ENCODE measurements around the gene CNKSR3. TPM values are rescaled to one million over a fixed set of nuclear protein-coding genes. Genes with fewer than 3 reads are reported as not detected.

CNKSR3 gene
- total and polyA plus RNA-seq, 2 of the 8 experiments (the other 6 are each of a cell fraction or from before 2014, with no cell fraction given), result 1.2 to 6.2 TPM

DNA sequence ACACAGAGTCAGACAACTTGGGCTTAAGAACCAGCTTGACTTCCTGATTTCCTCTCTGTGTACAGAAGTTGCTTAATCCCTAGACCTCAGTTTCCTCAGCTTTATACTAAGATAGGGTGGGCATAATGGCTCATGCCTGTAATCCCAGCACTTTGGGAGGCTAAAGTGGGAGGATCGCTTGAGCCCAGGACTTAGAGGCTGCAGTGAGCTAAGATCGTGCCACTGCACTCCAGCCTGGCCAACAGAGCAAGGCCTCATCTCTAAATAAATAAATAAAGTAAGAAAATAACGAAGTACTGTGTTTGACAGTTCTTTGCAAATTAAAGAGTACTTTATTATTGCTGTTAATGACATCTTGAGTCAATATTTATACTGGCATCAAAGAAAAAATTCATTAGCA, 41.7 kb downstream of the CNKSR3 start:
- no peak overlapping the region for H3K4ac ChIP-seq (replicated peaks; ENCODE audit: insufficient read length, low read depth, low read length)
- no peaks in the 10 kb centered on the region for H4K20me1 ChIP-seq (replicated peaks in 1 of 2; ENCODE audit: control insufficient read depth in 1 of 2, insufficient read depth in 2 of 2, low read length in 2 of 2)
- H2BK15ac ChIP-seq (ENCODE audit: low read length), result no peak overlapping the region
- no peaks in the 10 kb centered on the region for H3K4me1 ChIP-seq (replicated peaks in 1 of 4; ENCODE audit: control insufficient read depth in 3 of 4, insufficient read depth in 4 of 4, low read length in 3 of 4)
- H2BK20ac ChIP-seq (ENCODE audit: low read length), result no peak overlapping the region
- H3K79me1 ChIP-seq (ENCODE audit: low read depth, low read length), result 0 out of 2 replicates have a peak, but pooled peaks cover 2% of the 10 kb centered on the region
- H3K23ac ChIP-seq (ENCODE audit: insufficient read length), result no peak overlapping the region
- no peak overlapping the region for H4K8ac ChIP-seq (ENCODE audit: extremely low read depth, insufficient read depth, low read length)
- H3K27me3 ChIP-seq (replicated peaks in 1 of 4; ENCODE audit: control insufficient read depth in 3 of 4, extremely low read depth in 1 of 4, insufficient read depth in 3 of 4, low read length in 3 of 4), result no peaks in the 10 kb centered on the region
- no peak overlapping the region for H3K14ac ChIP-seq (ENCODE audit: insufficient read length)
- FAIRE-seq, result no peak
- CTCF ChIA-PET (ENCODE audit: partially characterized antibody), result no interaction called here
- no peak overlapping the region for H3K4me2 ChIP-seq (ENCODE audit: insufficient read depth in 1 of 2, low read depth in 2 of 2, low read length in 2 of 2)
- H2AK5ac ChIP-seq (ENCODE audit: low read depth, low read length), result no peak overlapping the region
- H3K27ac ChIP-seq (ENCODE audit: low read depth, low read length), result no peak overlapping the region
- H3K23me2 ChIP-seq (ENCODE audit: low read depth, low read length), result no peaks in the 10 kb centered on the region; the same call in 1 of the 2 replicates
- H4K5ac ChIP-seq (ENCODE audit: insufficient read length, low read depth, low read length), result no peak overlapping the region
- no peak overlapping the region for H2BK120ac ChIP-seq (replicated peaks; ENCODE audit: low read depth, low read length)
- no peak overlapping the region for H2BK12ac ChIP-seq (ENCODE audit: low read depth, low read length)
- no peak for TF ChIP-seq EZH2 (IDR thresholded peaks at IDR 0.05; ENCODE audit: low read depth, low read length, severe bottlenecking)
- no peak for TF ChIP-seq SRF (IDR thresholded peaks at IDR 0.05; ENCODE audit: low read depth, low read length)
- TF ChIP-seq RXRA (IDR thresholded peaks at IDR 0.05; ENCODE audit: insufficient read depth, low read depth, low read length), result no peak
- TF ChIP-seq EP300 (IDR thresholded peaks at IDR 0.05; ENCODE audit: borderline replicate concordance in 1 of 2, low read depth in 2 of 2, low read length in 2 of 2), result no peak
- H3K4me3 ChIP-seq (ENCODE audit: extremely low read depth in 1 of 4, insufficient read depth in 2 of 4, low read depth in 3 of 4, low read length in 4 of 4), result no peak overlapping the region
- no peak overlapping the region for H2BK5ac ChIP-seq (ENCODE audit: low read depth, low read length)
- DNase-seq (ENCODE audit: low read depth in 1 of 2, low spot score in 2 of 2), result peak in 1 of 2 experiments; percentile 6
- no peak overlapping the region for H2AFZ ChIP-seq (ENCODE audit: low read length)
- H4K91ac ChIP-seq (replicated peaks; ENCODE audit: insufficient read length, low read length), result no peak overlapping the region
- peaks cover 0 to 7% of the 10 kb centered on the region in 2 experiments; a peak in 3 of 4 replicates for H3K9me3 ChIP-seq (ENCODE audit: insufficient read depth in 2 of 2, low read depth in 1 of 2, low read length in 1 of 2)
- H3K36me3 ChIP-seq (ENCODE audit: control insufficient read depth in 2 of 4, insufficient read depth in 4 of 4, low read length in 3 of 4), result no peaks in the 10 kb centered on the region; a peak in 1 of 8 replicates
- POLR2A ChIA-PET (ENCODE audit: partially characterized antibody), result no interaction called here
- no peaks in the 10 kb centered on the region for H3K79me2 ChIP-seq (ENCODE audit: control insufficient read depth in 1 of 2, insufficient read depth in 2 of 2, low read length in 2 of 2)
- H3K18ac ChIP-seq (ENCODE audit: extremely low read depth, low read length), result no peak overlapping the region
- H3K9ac ChIP-seq (replicated peaks in 1 of 4; ENCODE audit: extremely low read depth in 1 of 4, low read depth in 3 of 4, low read length in 3 of 4), result no peak overlapping the region
- H3K56ac ChIP-seq (replicated peaks; ENCODE audit: insufficient read length, low read depth, low read length), result no peak overlapping the region
- 90% methylated on average over 3 of the region's 3 CpGs; no CpG with 5 or more reads in 1 of the 2 experiments for WGBS, 2 experiments (ENCODE audit: extremely low coverage in 1 of 2, insufficient coverage in 1 of 2, insufficient read length in 1 of 2, insufficient replicate concordance in 2 of 2, low coverage in 1 of 2, low lambda C conversion rate in 2 of 2, missing lambda C conversion rate in 1 of 2)
